ENCODE data around the gene LAMB4. TPM values are rescaled to one million over a fixed set of nuclear protein-coding genes. Genes with fewer than 3 reads are reported as not detected.

The LAMB4 gene
- total and polyA plus RNA-seq, 2 donors (not counting 1 experiment from before 2014, with no cell fraction given) = 0.17 to 0.57 TPM

DNA sequence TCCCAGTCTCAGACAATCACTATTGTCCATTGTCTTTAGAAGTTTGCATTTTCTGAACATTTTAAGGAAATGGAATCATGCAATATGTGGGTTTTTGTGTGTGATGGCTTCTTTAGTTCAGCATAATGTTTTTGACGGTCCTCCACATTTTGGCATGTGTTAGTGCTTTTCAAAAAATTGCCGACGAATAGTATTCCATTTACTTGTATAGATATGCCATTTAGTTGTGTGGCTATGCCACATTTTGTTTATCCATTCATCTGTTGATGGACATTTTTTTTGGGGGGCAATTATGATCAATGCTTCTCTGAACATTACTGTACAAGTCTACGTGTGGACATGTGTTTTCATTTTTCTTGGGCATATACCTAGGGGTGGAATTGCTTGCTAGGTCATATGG lies 12.0 kb upstream of the LAMB4 start:
- no peaks in the 10 kb centered on the region for H3K9me3 ChIP-seq (ENCODE audit: control insufficient read depth, insufficient read depth, low read depth, low read length)
- H3K9ac ChIP-seq (ENCODE audit: insufficient read depth, low read length) = no peak overlapping the region
- H3K4me2 ChIP-seq (ENCODE audit: extremely low read depth, insufficient read depth, low read length) = no peak overlapping the region
- H3K4me1 ChIP-seq (ENCODE audit: control insufficient read depth, extremely low read depth, insufficient read depth, low read length) = peaks cover 4% of the 10 kb centered on the region
- no peaks in the 10 kb centered on the region for H3K27me3 ChIP-seq (ENCODE audit: control insufficient read depth, insufficient read depth, low read length)
- H4K20me1 ChIP-seq (ENCODE audit: control insufficient read depth, extremely low read depth, insufficient read depth, low read length) = no peaks in the 10 kb centered on the region
- TF ChIP-seq EZH2 (IDR thresholded peaks at IDR 0.05; ENCODE audit: low read length, missing control alignments) = no peak
- TF ChIP-seq, protein P1, sequence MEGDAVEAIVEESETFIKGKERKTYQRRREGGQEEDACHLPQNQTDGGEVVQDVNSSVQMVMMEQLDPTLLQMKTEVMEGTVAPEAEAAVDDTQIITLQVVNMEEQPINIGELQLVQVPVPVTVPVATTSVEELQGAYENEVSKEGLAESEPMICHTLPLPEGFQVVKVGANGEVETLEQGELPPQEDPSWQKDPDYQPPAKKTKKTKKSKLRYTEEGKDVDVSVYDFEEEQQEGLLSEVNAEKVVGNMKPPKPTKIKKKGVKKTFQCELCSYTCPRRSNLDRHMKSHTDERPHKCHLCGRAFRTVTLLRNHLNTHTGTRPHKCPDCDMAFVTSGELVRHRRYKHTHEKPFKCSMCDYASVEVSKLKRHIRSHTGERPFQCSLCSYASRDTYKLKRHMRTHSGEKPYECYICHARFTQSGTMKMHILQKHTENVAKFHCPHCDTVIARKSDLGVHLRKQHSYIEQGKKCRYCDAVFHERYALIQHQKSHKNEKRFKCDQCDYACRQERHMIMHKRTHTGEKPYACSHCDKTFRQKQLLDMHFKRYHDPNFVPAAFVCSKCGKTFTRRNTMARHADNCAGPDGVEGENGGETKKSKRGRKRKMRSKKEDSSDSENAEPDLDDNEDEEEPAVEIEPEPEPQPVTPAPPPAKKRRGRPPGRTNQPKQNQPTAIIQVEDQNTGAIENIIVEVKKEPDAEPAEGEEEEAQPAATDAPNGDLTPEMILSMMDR (conservative IDR thresholded peaks at IDR 0.05 in 1 of 2, IDR thresholded peaks at IDR 0.05 in 1 of 2; ENCODE audit: low read depth in 1 of 2, low read length in 2 of 2) = no peak
- no peak overlapping the region for H2AFZ ChIP-seq (ENCODE audit: low read length)
- no peaks in the 10 kb centered on the region for H3K79me2 ChIP-seq (ENCODE audit: control insufficient read depth, insufficient read depth, low read length)
- H3K27ac ChIP-seq (ENCODE audit: insufficient read depth, low read length) = no peak overlapping the region
- no peak for DNase-seq (ENCODE audit: low read depth in 2 of 2)
- no peaks in the 10 kb centered on the region for H3K36me3 ChIP-seq (ENCODE audit: control insufficient read depth, insufficient read depth, low read length)
- H3K4me3 ChIP-seq (replicated peaks in 1 of 4; ENCODE audit: control extremely low read depth in 1 of 4, insufficient read depth in 1 of 4, low read depth in 3 of 4, low read length in 4 of 4) = no peak overlapping the region

DNA sequence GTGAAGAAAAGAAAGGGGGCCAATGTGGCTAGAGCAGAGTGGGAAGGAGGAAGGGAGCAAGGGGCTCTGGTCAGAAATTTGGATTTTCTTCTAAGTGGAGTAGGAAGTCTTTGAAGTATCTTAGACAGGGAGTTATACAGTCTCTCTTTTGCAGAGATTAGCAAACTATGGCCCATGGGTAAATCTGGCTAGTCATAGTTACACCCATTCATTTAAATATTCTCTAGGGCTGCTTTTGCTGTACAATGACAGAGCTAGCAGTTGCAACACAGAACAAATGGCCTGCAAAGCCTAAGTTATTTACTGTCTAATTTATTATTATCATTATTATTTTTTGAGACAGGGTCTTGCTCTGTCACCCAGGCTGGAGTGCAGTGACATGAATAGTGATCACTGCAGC lies 10.5 kb upstream of the LAMB4 start:
- H3K9ac ChIP-seq (ENCODE audit: insufficient read depth, low read length) = no peak overlapping the region
- no peaks in the 10 kb centered on the region for H4K20me1 ChIP-seq (ENCODE audit: control insufficient read depth, extremely low read depth, insufficient read depth, low read length)
- no peaks in the 10 kb centered on the region for H3K79me2 ChIP-seq (ENCODE audit: control insufficient read depth, insufficient read depth, low read length)
- no peak overlapping the region for H2AFZ ChIP-seq (ENCODE audit: low read length)
- H3K4me1 ChIP-seq (ENCODE audit: control insufficient read depth, extremely low read depth, insufficient read depth, low read length) = no peaks in the 10 kb centered on the region
- no peaks in the 10 kb centered on the region for H3K9me3 ChIP-seq (ENCODE audit: control insufficient read depth, insufficient read depth, low read depth, low read length)
- no peak for TF ChIP-seq EZH2 (IDR thresholded peaks at IDR 0.05; ENCODE audit: low read length, missing control alignments)
- TF ChIP-seq, protein P1 (conservative IDR thresholded peaks at IDR 0.05 in 1 of 2, IDR thresholded peaks at IDR 0.05 in 1 of 2; ENCODE audit: low read depth in 1 of 2, low read length in 2 of 2) = no peak
- H3K27ac ChIP-seq (ENCODE audit: insufficient read depth, low read length) = no peak overlapping the region
- H3K36me3 ChIP-seq (ENCODE audit: control insufficient read depth, insufficient read depth, low read length) = no peaks in the 10 kb centered on the region
- no peak overlapping the region for H3K4me3 ChIP-seq (replicated peaks in 1 of 4; ENCODE audit: control extremely low read depth in 1 of 4, insufficient read depth in 1 of 4, low read depth in 3 of 4, low read length in 4 of 4)
- no peaks in the 10 kb centered on the region for H3K27me3 ChIP-seq (ENCODE audit: control insufficient read depth, insufficient read depth, low read length)
- H3K4me2 ChIP-seq (ENCODE audit: extremely low read depth, insufficient read depth, low read length) = no peak overlapping the region
- no peak for DNase-seq (ENCODE audit: low read depth in 2 of 2)

DNA sequence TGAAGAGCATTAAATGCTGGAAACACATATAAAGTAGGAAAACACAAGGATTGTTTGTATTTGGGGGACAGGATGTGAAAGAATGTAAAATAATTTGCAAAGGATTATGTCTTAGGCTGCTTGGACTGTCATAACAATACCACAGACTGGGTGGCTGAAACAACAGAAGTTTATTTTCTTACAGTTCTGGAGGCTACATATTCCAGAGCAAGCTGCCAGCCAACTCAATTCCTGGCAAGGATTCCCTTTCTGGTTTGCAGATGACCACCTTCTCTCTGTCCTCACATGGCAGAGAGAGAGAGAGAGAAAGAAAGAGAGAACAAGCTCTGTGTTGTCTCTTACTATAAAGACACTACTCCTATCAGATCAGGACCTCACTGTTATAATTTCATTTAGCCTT lies 8.8 kb upstream of the LAMB4 start:
- Histone ChIP-seq H3K4me1 (ENCODE audit: control insufficient read depth, extremely low read depth, insufficient read depth, low read length) (no peaks in the 10 kb centered on the region), H3K4me2 (ENCODE audit: extremely low read depth, insufficient read depth, low read length) (no peak overlapping the region), H3K9me3 (ENCODE audit: control insufficient read depth, insufficient read depth, low read depth, low read length) (no peaks in the 10 kb centered on the region), H2AFZ (ENCODE audit: low read length) (no peak overlapping the region), H3K27me3 (ENCODE audit: control insufficient read depth, insufficient read depth, low read length) (no peaks in the 10 kb centered on the region), H3K4me3 (replicated peaks in 1 of 4; ENCODE audit: control extremely low read depth in 1 of 4, insufficient read depth in 1 of 4, low read depth in 3 of 4, low read length in 4 of 4) (no peak overlapping the region), H3K79me2 (ENCODE audit: control insufficient read depth, insufficient read depth, low read length) (no peaks in the 10 kb centered on the region), H4K20me1 (ENCODE audit: control insufficient read depth, extremely low read depth, insufficient read depth, low read length) (no peaks in the 10 kb centered on the region), H3K27ac (ENCODE audit: insufficient read depth, low read length) (no peak overlapping the region), H3K9ac (ENCODE audit: insufficient read depth, low read length) (no peak overlapping the region), H3K36me3 (ENCODE audit: control insufficient read depth, insufficient read depth, low read length) (no peaks in the 10 kb centered on the region)
- DNase-seq (ENCODE audit: low read depth in 2 of 2) = peak in 1 of 2 donors; percentile 37
- no peak for TF ChIP-seq EZH2 (IDR thresholded peaks at IDR 0.05; ENCODE audit: low read length, missing control alignments)
- TF ChIP-seq, protein P1 (conservative IDR thresholded peaks at IDR 0.05 in 1 of 2, IDR thresholded peaks at IDR 0.05 in 1 of 2; ENCODE audit: low read depth in 1 of 2, low read length in 2 of 2) = no peak
